ENCODE results near the gene BMPR1A. TPM values are rescaled to one million over a fixed set of nuclear protein-coding genes. Genes with fewer than 3 reads are reported as not detected.
A peak's percentile ranks its signal among the peaks of the same experiment; 100 is the strongest.

The BMPR1A gene
- total and polyA plus RNA-seq, 2 of the 4 experiments (the other 2 are of a cell fraction), result 15.9 to 93.7 TPM

DNA sequence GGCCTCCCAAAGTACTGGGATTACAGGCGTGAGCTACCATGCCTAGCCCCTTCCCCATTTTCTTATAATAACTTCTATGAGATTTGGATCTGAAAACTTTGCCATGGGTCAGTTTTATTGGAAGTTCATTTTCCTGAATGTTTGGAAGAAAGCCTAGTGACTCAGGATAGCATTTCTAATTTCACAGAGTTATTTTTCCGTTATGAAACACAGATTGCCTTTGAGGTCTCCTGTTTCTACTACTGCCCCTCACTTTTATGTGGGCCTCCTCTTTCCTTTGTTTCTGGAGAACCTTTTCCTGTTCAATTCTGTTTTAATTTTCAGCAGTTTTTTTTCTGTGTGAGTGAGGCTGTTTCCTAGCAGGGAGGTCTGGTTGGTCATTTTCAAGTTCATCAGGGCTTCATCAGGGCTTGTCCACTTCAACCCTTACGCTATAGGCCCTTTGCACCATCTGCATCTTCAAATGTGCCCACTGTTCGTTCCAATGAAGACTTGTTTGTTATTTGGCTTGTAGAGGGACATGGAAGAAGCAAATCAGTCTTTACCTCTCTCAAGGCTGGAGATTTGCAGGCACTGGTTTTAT, 58.7 kb downstream of the BMPR1A start:
- H3K4me2 ChIP-seq (ENCODE audit: low read depth, low read length), result peak overlapping the region; percentile 52
- H3K27me3 ChIP-seq (ENCODE audit: control insufficient read depth, insufficient read depth, low read length), result no peaks in the 10 kb centered on the region
- H2BK20ac ChIP-seq (ENCODE audit: low read depth, low read length), result no peak overlapping the region
- H3K9me1 ChIP-seq (ENCODE audit: insufficient read depth, low read length), result peaks cover 16% of the 10 kb centered on the region
- H3K4me1 ChIP-seq (ENCODE audit: control insufficient read depth, insufficient read depth, low read length), result peaks cover 13% of the 10 kb centered on the region
- dilution Hi-C loops (cut with HindIII; ENCODE audit: low sequenced_read_pairs, unreplicated experiment), result no loop called here
- H3K9me3 ChIP-seq (ENCODE audit: control insufficient read depth, insufficient read depth, low read length), result no peaks in the 10 kb centered on the region
- BruUV-seq (replicated peaks), result no TSS peak
- peak overlapping the region; percentile 63 for H3K14ac ChIP-seq (replicated peaks; ENCODE audit: low read depth, low read length)
- H2BK15ac ChIP-seq (ENCODE audit: low read depth, low read length), result no peak overlapping the region
- H3K23ac ChIP-seq (ENCODE audit: low read depth, low read length), result 0 out of 2 replicates have a peak overlapping the region, but pooled peaks have one; percentile 17
- CTCF ChIA-PET, result no interaction called here
- no peak overlapping the region for H2AK9ac ChIP-seq (replicated peaks; ENCODE audit: low read depth, low read length, poor library complexity)
- no peak overlapping the region for H2AFZ ChIP-seq (replicated peaks; ENCODE audit: low read length, poor library complexity)
- TF ChIP-seq SMC3 (IDR thresholded peaks at IDR 0.05; ENCODE audit: low read depth, low read length) (no peak), RCOR1 (IDR thresholded peaks at IDR 0.05; ENCODE audit: insufficient replicate concordance, low read length) (no peak), FOS (IDR thresholded peaks at IDR 0.05; ENCODE audit: low read depth, low read length) (no peak), NFE2L2 (IDR thresholded peaks at IDR 0.05; ENCODE audit: low read depth, low read length) (no peak), BHLHE40 (IDR thresholded peaks at IDR 0.05; ENCODE audit: low read depth, low read length) (no peak), MXI1 (IDR thresholded peaks at IDR 0.05; ENCODE audit: borderline replicate concordance, low read depth, low read length) (no peak), RFX5 (IDR thresholded peaks at IDR 0.05; ENCODE audit: low read depth, low read length) (no peak), RAD21 (IDR thresholded peaks at IDR 0.05; ENCODE audit: low read length) (no peak), MAFK (IDR thresholded peaks at IDR 0.05; ENCODE audit: low read depth, low read length) (no peak), POLR2A (IDR thresholded peaks at IDR 0.05; ENCODE audit: low read depth, low read length) (no peak), MAZ (IDR thresholded peaks at IDR 0.05; ENCODE audit: borderline replicate concordance, low read depth, low read length) (no peak), CEBPB (IDR thresholded peaks at IDR 0.05; ENCODE audit: low read depth, low read length) (no peak), CHD1 (IDR thresholded peaks at IDR 0.05; ENCODE audit: low read depth, low read length) (no peak)
- TF ChIP-seq, protein P1, sequence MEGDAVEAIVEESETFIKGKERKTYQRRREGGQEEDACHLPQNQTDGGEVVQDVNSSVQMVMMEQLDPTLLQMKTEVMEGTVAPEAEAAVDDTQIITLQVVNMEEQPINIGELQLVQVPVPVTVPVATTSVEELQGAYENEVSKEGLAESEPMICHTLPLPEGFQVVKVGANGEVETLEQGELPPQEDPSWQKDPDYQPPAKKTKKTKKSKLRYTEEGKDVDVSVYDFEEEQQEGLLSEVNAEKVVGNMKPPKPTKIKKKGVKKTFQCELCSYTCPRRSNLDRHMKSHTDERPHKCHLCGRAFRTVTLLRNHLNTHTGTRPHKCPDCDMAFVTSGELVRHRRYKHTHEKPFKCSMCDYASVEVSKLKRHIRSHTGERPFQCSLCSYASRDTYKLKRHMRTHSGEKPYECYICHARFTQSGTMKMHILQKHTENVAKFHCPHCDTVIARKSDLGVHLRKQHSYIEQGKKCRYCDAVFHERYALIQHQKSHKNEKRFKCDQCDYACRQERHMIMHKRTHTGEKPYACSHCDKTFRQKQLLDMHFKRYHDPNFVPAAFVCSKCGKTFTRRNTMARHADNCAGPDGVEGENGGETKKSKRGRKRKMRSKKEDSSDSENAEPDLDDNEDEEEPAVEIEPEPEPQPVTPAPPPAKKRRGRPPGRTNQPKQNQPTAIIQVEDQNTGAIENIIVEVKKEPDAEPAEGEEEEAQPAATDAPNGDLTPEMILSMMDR (conservative IDR thresholded peaks at IDR 0.05; ENCODE audit: low read depth, low read length), result no peak
- TF ChIP-seq, protein P2, sequence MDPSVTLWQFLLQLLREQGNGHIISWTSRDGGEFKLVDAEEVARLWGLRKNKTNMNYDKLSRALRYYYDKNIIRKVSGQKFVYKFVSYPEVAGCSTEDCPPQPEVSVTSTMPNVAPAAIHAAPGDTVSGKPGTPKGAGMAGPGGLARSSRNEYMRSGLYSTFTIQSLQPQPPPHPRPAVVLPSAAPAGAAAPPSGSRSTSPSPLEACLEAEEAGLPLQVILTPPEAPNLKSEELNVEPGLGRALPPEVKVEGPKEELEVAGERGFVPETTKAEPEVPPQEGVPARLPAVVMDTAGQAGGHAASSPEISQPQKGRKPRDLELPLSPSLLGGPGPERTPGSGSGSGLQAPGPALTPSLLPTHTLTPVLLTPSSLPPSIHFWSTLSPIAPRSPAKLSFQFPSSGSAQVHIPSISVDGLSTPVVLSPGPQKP (IDR thresholded peaks at IDR 0.05; ENCODE audit: borderline replicate concordance, low read depth, low read length), result no peak
- TF ChIP-seq, protein P3, sequence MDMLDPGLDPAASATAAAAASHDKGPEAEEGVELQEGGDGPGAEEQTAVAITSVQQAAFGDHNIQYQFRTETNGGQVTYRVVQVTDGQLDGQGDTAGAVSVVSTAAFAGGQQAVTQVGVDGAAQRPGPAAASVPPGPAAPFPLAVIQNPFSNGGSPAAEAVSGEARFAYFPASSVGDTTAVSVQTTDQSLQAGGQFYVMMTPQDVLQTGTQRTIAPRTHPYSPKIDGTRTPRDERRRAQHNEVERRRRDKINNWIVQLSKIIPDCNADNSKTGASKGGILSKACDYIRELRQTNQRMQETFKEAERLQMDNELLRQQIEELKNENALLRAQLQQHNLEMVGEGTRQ (IDR thresholded peaks at IDR 0.05; ENCODE audit: low read depth, low read length), result no peak
- H3K36me3 ChIP-seq (ENCODE audit: control insufficient read depth, insufficient read depth, low read length), result no peaks in the 10 kb centered on the region
- H2BK5ac ChIP-seq (ENCODE audit: low read depth, low read length, poor library complexity, severe bottlenecking), result no peak overlapping the region
- H3K27ac ChIP-seq (ENCODE audit: insufficient read depth, low read length), result peak overlapping the region; percentile 13; the same call in 1 of the 2 replicates
- H3K79me1 ChIP-seq (ENCODE audit: low read depth in 1 of 2, low read length in 2 of 2), result peaks cover 50 to 73% of the 10 kb centered on the region in 2 experiments
- intact Hi-C loops (cut with micrococcal nuclease), result no loop called here
- H3K4ac ChIP-seq (ENCODE audit: low read depth, low read length), result peak overlapping the region; percentile 19; the same call in 1 of the 2 replicates
- no peak overlapping the region for H2AK5ac ChIP-seq (ENCODE audit: low read depth, low read length)
- peaks cover 37% of the 10 kb centered on the region for H4K20me1 ChIP-seq (ENCODE audit: insufficient read depth, low read length)
- in situ Hi-C loops (cut with MboI; ENCODE audit: low sequenced_read_pairs), result no loop called here
- 100% methylated on average over 1 of the region's 4 CpGs; no CpG with 5 or more reads in 1 of the 2 experiments for WGBS, 2 experiments (ENCODE audit: extremely low coverage in 2 of 2, insufficient read length in 1 of 2)
- H3K18ac ChIP-seq (ENCODE audit: low read depth, low read length), result peak overlapping the region; percentile 20; the same call in 1 of the 2 replicates
- DNase-seq (peak; percentile 65), ATAC-seq (ENCODE audit: low read depth) (peak; percentile 54)
- no peak overlapping the region for H3K9ac ChIP-seq (ENCODE audit: low read depth, low read length)
- H2BK120ac ChIP-seq (ENCODE audit: low read depth, low read length), result no peak overlapping the region
- no peak overlapping the region for H4K5ac ChIP-seq (ENCODE audit: low read depth, low read length)
- POLR2A ChIA-PET (ENCODE audit: unreplicated experiment), result no interaction called here
- no peak overlapping the region for H4K91ac ChIP-seq (ENCODE audit: insufficient read depth, low read depth, low read length)
- H4K8ac ChIP-seq (ENCODE audit: low read depth in 2 of 2, low read length in 2 of 2), result no peak overlapping the region; a peak in 1 of 4 replicates
- no peak overlapping the region for H3K4me3 ChIP-seq (ENCODE audit: insufficient read depth, low read depth, low read length)
- no peak overlapping the region for H3K56ac ChIP-seq (ENCODE audit: extremely low read depth, insufficient read depth, low read length)
